Panc1 (cell line): ENCODE results near the gene AKAP17A. TPM values are rescaled to one million over a fixed set of nuclear protein-coding genes. Genes with fewer than 3 reads are reported as not detected.
"Not testable (repeated sequence)": the region's sequence is repeated elsewhere in the genome, so short reads cannot be mapped to it uniquely, and the experiment has no call there.

ENCODE experiments used
- ATAC-seq: fragments of 200-7000 bp; cut with Tn5 transposase; 2 replicates; pipeline ENCODE4 v1.9.1; 2020; ENCODE audit warnings: mild to moderate bottlenecking, moderate library complexity
- BruUV-seq: library from RNA; stranded (reverse); fragments of 400-500 nt; replicated peaks from 2 replicates; lab custom pipeline; 2021; lab: Mats Ljungman, UMichigan
- CTCF ChIA-PET: fragments of 300-600 bp; sonication (Branson Sonifier 250); formaldehyde crosslinking; loops from one replicate; lab custom pipeline; 2022; ENCODE audit warnings: antibody characterized with exemption; lab: Charles Lee
- POLR2A ChIA-PET: fragments of 300-600 bp; sonication (Branson Sonifier 250); formaldehyde crosslinking; loops from one replicate; lab custom pipeline; 2022; ENCODE audit warnings: antibody characterized with exemption; lab: Charles Lee
- DNase-seq: peaks from one replicate; pipeline ENCODE4 v3.0.0-alpha.2; 2010; ENCODE audit warnings: low read depth, low spot score
- H3K27ac ChIP-seq: 2 replicates; pipeline ENCODE4 v1.5.1; 2011; ENCODE audit warnings: mild to moderate bottlenecking, low read length, inconsistent platforms
- H3K27me3 ChIP-seq: fragments of 200-500 bp; sonication (Bioruptor generic); 2 replicates; pipeline ENCODE4 v1.6.0; 2014; ENCODE audit warnings: low read length, inconsistent platforms; ENCODE audit not compliant: control insufficient read depth, insufficient read depth
- H3K36me3 ChIP-seq: fragments of 200-500 bp; sonication (Bioruptor generic); 2 replicates; pipeline ENCODE4 v1.5.1; 2014; ENCODE audit warnings: inconsistent platforms, mild to moderate bottlenecking, low read length, moderate library complexity; ENCODE audit not compliant: control insufficient read depth, insufficient read depth
- H3K4me1 ChIP-seq: 2 replicates; pipeline ENCODE4 v1.5.1; 2011; ENCODE audit warnings: inconsistent platforms, mild to moderate bottlenecking, low read length, moderate library complexity; ENCODE audit not compliant: control insufficient read depth, insufficient read depth
- H3K4me3 ChIP-seq, 2 experiments: 2 replicates each; pipeline ENCODE4 v1.5.1; 2011 to 2012; ENCODE audit warnings: low read depth in 2 of 2, low read length in 2 of 2, mild to moderate bottlenecking in 2 of 2, inconsistent platforms in 1 of 2, moderate library complexity in 1 of 2
- H3K9me3 ChIP-seq: fragments of 200-500 bp; sonication (Bioruptor generic); 2 replicates; pipeline ENCODE4 v1.5.1; 2014; ENCODE audit warnings: low read depth, mild to moderate bottlenecking, inconsistent platforms, low read length, moderate library complexity; ENCODE audit not compliant: control insufficient read depth, insufficient read depth
- CTCF ChIP-seq: fragments of 450-650 bp; IDR thresholded peaks from 2 replicates; pipeline ENCODE4 v1.5.1; 2017; ENCODE audit warnings: mild to moderate bottlenecking
- POLR2AphosphoS5 ChIP-seq: IDR thresholded peaks from 2 replicates; pipeline ENCODE4 v1.6.1; 2012; ENCODE audit warnings: mild to moderate bottlenecking, low read depth, low read length, moderate library complexity
- REST ChIP-seq, 2 experiments: IDR thresholded peaks; 2 replicates each; pipeline ENCODE4 v1.6.1; 2011 to 2012; ENCODE audit warnings: low read depth in 2 of 2, control low read depth in 1 of 2, low read length in 1 of 2, mild to moderate bottlenecking in 1 of 2, moderate library complexity in 1 of 2; ENCODE audit not compliant: insufficient read depth in 1 of 2
- SIN3A ChIP-seq: IDR thresholded peaks from 2 replicates; pipeline ENCODE4 v1.6.1; 2012; ENCODE audit warnings: low read depth, mild to moderate bottlenecking, low read length, moderate library complexity, borderline replicate concordance; ENCODE audit not compliant: insufficient read depth
- TCF7L2 ChIP-seq: IDR thresholded peaks from 2 replicates; pipeline ENCODE4 v1.6.1; 2011; ENCODE audit warnings: mild to moderate bottlenecking, low read depth, low read length, inconsistent platforms
- in situ Hi-C: cut with HindIII; loops from 2 replicates; pipeline ENCODE4 v1.10.0; 2016; ENCODE audit warnings: low sequenced_read_pairs, low pct_unique_long_range_greater_than_20kb
- intact Hi-C: fragments of 100-400 bp; cut with micrococcal nuclease; formaldehyde crosslinking; loops from one replicate; pipeline ENCODE4 v1.10.0; 2022; ENCODE audit not compliant: unreplicated experiment
- total RNA-seq: library from RNA; stranded (reverse); gene quantifications from one replicate; pipeline ENCODE4 v1.2.1, GENCODE V29; 2021; ENCODE audit not compliant: unreplicated experiment

AKAP17A gene
- total RNA-seq, 1 experiment from 2014 or later = 22.1 TPM

GRCh38 chrX:1623691-1624090 is 32.3 kb downstream of the AKAP17A start:
- H3K27me3 ChIP-seq = no peaks in the 10 kb centered on the region
- in situ Hi-C loops = no loop called here
- ChIA-PET POLR2A (no interaction called here), CTCF (no interaction called here)
- H3K9me3 ChIP-seq = no peaks in the 10 kb centered on the region
- H3K36me3 ChIP-seq = no peaks in the 10 kb centered on the region
- TF ChIP-seq REST (IDR thresholded peaks at IDR 0.05; ENCODE audit: insufficient read depth in 1 of 2, low read depth in 2 of 2, low read length in 1 of 2) = no peak
- TF ChIP-seq TCF7L2 = no peak
- no peak for TF ChIP-seq CTCF
- no peak for TF ChIP-seq POLR2AphosphoS5
- TF ChIP-seq SIN3A = no peak
- H3K27ac ChIP-seq = no peak overlapping the region
- ATAC-seq (no peak), DNase-seq (no peak)
- no peaks in the 10 kb centered on the region for H3K4me1 ChIP-seq
- no TSS peak for BruUV-seq
- intact Hi-C loops = no loop called here
- no peak overlapping the region for H3K4me3 ChIP-seq

- H3K4me3 ChIP-seq, BruUV-seq, DNase-seq, intact Hi-C loops, CTCF ChIA-PET, H3K36me3 ChIP-seq, in situ Hi-C loops, H3K27ac ChIP-seq, H3K27me3 ChIP-seq, H3K9me3 ChIP-seq, H3K4me1 ChIP-seq, POLR2A ChIA-PET, ATAC-seq: not testable (repeated sequence)
Measured at GRCh38 chrX:1624158-1624860, 32.9 kb downstream of the AKAP17A start.

GRCh38 chrX:1624861-1625215 is 33.4 kb downstream of the AKAP17A start:
- H3K4me3 ChIP-seq, H3K4me1 ChIP-seq, CTCF ChIA-PET, in situ Hi-C loops, POLR2A ChIA-PET, H3K9me3 ChIP-seq, DNase-seq, H3K36me3 ChIP-seq, intact Hi-C loops, ATAC-seq, BruUV-seq, H3K27ac ChIP-seq, H3K27me3 ChIP-seq: not testable (repeated sequence)
